GM12878 (cell line): ENCODE results near the gene SLC6A8. TPM values are rescaled to one million over a fixed set of nuclear protein-coding genes. Genes with fewer than 3 reads are reported as not detected.

ENCODE experiments used
- ATAC-seq: fragments of 200-7000 bp; cut with Tn5 transposase; 3 replicates; pipeline ENCODE4 v1.9.1; 2020; ENCODE audit warnings: mild to moderate bottlenecking, moderate library complexity
- BruUV-seq: library from RNA; stranded (reverse); fragments of 400-500 nt; replicated peaks from 2 replicates; lab custom pipeline; 2021; lab: Mats Ljungman, UMichigan
- CTCF ChIA-PET: fragments of 300-600 bp; sonication (Branson Sonifier 250); formaldehyde crosslinking; extraction: SDS; loops from one replicate; lab custom pipeline; 2021; ENCODE audit warnings: inconsistent platforms; lab: Yijun Ruan, JAX
- POLR2A ChIA-PET: fragments of 350-600 bp; formaldehyde crosslinking; extraction: SDS; loops from one replicate; lab custom pipeline; 2021; ENCODE audit warnings: inconsistent platforms; lab: Charles Lee
- RAD21 ChIA-PET: fragments of 300-600 bp; sonication (Branson Sonifier 250); formaldehyde crosslinking; loops from one replicate; lab custom pipeline; 2023; ENCODE audit warnings: antibody characterized with exemption; ENCODE audit not compliant: unreplicated experiment; lab: Charles Lee
- SMC1A ChIA-PET: fragments of 300-600 bp; sonication (Branson Sonifier 250); formaldehyde crosslinking; loops from one replicate; lab custom pipeline; 2023; ENCODE audit not compliant: unreplicated experiment, uncharacterized antibody; lab: Charles Lee
- DNase-seq: peaks from one replicate; pipeline ENCODE4 v3.0.0-alpha.2; 2011; ENCODE audit warnings: low read depth, low spot score
- FAIRE-seq: peaks from 3 replicates; lab custom pipeline; 2011; peaks lifted over from hg19 to GRCh38; lab: Jason Lieb, UNC
- H2AFZ ChIP-seq: 2 replicates; pipeline ENCODE4 v1.6.0; 2011; ENCODE audit warnings: low read depth, low read length, control low read depth; ENCODE audit not compliant: control insufficient read depth
- H3K27ac ChIP-seq: 2 replicates; pipeline ENCODE4 v1.5.1; 2011; ENCODE audit warnings: control low read depth; ENCODE audit not compliant: control insufficient read depth, insufficient read depth
- H3K27me3 ChIP-seq, 2 experiments: replicated peaks in 1 of 2; 2 replicates each; pipeline versions ENCODE4 v1.6.0 to v1.6.1; 2011; ENCODE audit warnings: low read length in 1 of 2; ENCODE audit not compliant: control insufficient read depth in 2 of 2, insufficient read depth in 2 of 2
- H3K36me3 ChIP-seq, 2 experiments: 2 replicates each; pipeline ENCODE4 v1.5.1; 2011; ENCODE audit warnings: low read length in 1 of 2; ENCODE audit not compliant: control insufficient read depth in 2 of 2, insufficient read depth in 2 of 2
- H3K4me1 ChIP-seq: 2 replicates; pipeline ENCODE4 v1.6.1; 2011; ENCODE audit warnings: mild to moderate bottlenecking, low read length, moderate library complexity, mixed read lengths; ENCODE audit not compliant: control insufficient read depth, insufficient read depth
- H3K4me2 ChIP-seq: 2 replicates; pipeline ENCODE4 v1.6.0; 2011; ENCODE audit warnings: control low read depth; ENCODE audit not compliant: control insufficient read depth, insufficient read depth
- H3K4me3 ChIP-seq: fragments of 200-600 bp; sonication (generic); 2 replicates; pipeline ENCODE4 v1.5.1; 2016
- H3K79me2 ChIP-seq: 2 replicates; pipeline ENCODE4 v1.6.0; 2011; ENCODE audit warnings: low read length; ENCODE audit not compliant: control insufficient read depth, insufficient read depth
- H3K9ac ChIP-seq: 2 replicates; pipeline ENCODE4 v1.8.0; 2011; ENCODE audit warnings: low read length, control low read depth, mixed read lengths; ENCODE audit not compliant: control insufficient read depth, insufficient read depth
- H3K9me3 ChIP-seq: replicated peaks from 3 replicates; pipeline ENCODE4 v1.5.1; 2011; ENCODE audit warnings: mild to moderate bottlenecking, low read length; ENCODE audit not compliant: control insufficient read depth, insufficient read depth
- H4K20me1 ChIP-seq: 2 replicates; pipeline ENCODE4 v1.6.0; 2011; ENCODE audit not compliant: control insufficient read depth, insufficient read depth
- CBX5 ChIP-seq: sonication (generic); IDR thresholded peaks from 2 replicates; pipeline ENCODE4 v1.6.1; 2016; ENCODE audit warnings: low read depth, moderate library complexity, mild to moderate bottlenecking, inconsistent platforms
- KDM1A ChIP-seq: fragments of 200-600 bp; sonication (generic); IDR thresholded peaks from 2 replicates; pipeline ENCODE4 v1.6.1; 2016; ENCODE audit warnings: borderline replicate concordance
- NFXL1 ChIP-seq: fragments of 450-650 bp; IDR thresholded peaks from 2 replicates; pipeline ENCODE4 v1.6.1; 2017; ENCODE audit warnings: antibody characterized with exemption, mild to moderate bottlenecking, borderline replicate concordance
- NR2F1 ChIP-seq: fragments of 450-650 bp; conservative IDR thresholded peaks from 2 replicates; pipeline ENCODE4 v1.6.1; 2017; ENCODE audit warnings: mild to moderate bottlenecking
- PAX5 ChIP-seq: IDR thresholded peaks from 2 replicates; pipeline ENCODE4 v1.6.1; 2011; ENCODE audit warnings: low read depth, low read length, borderline replicate concordance
- PML ChIP-seq: IDR thresholded peaks from 2 replicates; pipeline ENCODE4 v1.6.1; 2012; ENCODE audit warnings: low read length, inconsistent platforms
- RAD21 ChIP-seq: IDR thresholded peaks from 2 replicates; pipeline ENCODE4 v1.6.1; 2011; ENCODE audit warnings: mild to moderate bottlenecking, low read depth, low read length, moderate library complexity; ENCODE audit not compliant: insufficient read depth
- RCOR1 ChIP-seq: conservative IDR thresholded peaks from 2 replicates; pipeline ENCODE4 v1.6.1; 2012; ENCODE audit warnings: low read depth, low read length, improper control_type of control experiment
- RFX5 ChIP-seq: IDR thresholded peaks from 2 replicates; pipeline ENCODE4 v1.6.1; 2011; ENCODE audit warnings: low read depth, low read length, improper control_type of control experiment
- SUPT20H ChIP-seq: IDR thresholded peaks from 2 replicates; pipeline ENCODE4 v1.6.1; 2011; ENCODE audit warnings: low read depth, mild to moderate bottlenecking, low read length, moderate library complexity, borderline replicate concordance; ENCODE audit not compliant: control insufficient read depth
- TCF12 ChIP-seq: IDR thresholded peaks from 2 replicates; pipeline ENCODE4 v1.6.1; 2011; ENCODE audit warnings: low read depth, mild to moderate bottlenecking, low read length
- TCF7 ChIP-seq: IDR thresholded peaks from 2 replicates; pipeline ENCODE4 v1.6.1; 2014; ENCODE audit warnings: antibody characterized with exemption, borderline replicate concordance
- YBX1 ChIP-seq: fragments of 450-650 bp; IDR thresholded peaks from 2 replicates; pipeline ENCODE4 v1.6.1; 2016; ENCODE audit warnings: antibody characterized with exemption
- WGBS: methylation state at CpG from one replicate; pipeline ENCODE4 v1.1.6; 2016; ENCODE audit warnings: low lambda C conversion rate; ENCODE audit not compliant: insufficient replicate concordance, insufficient coverage; ENCODE audit errors: missing lambda C conversion rate; 5-methylcytosine and 5-hydroxymethylcytosine counted together
- in situ Hi-C: fragments of 300-500 bp; cut with MboI; formaldehyde crosslinking; loops from 9 replicates; pipeline ENCODE4 v1.14.3; 2018; ENCODE audit warnings: mixed read lengths
- intact Hi-C: fragments of 100-400 bp; cut with micrococcal nuclease; formaldehyde crosslinking; loops from one replicate; pipeline ENCODE4 v1.14.2; 2022; ENCODE audit not compliant: unreplicated experiment
- polyA plus RNA-seq, 11 experiments: library from polyadenylated mRNA; depleted of rRNA in 4 of 11; unstranded in 6 of 11; stranded (reverse) in 5 of 11; fragments of >200 nt; fragmentation: Nextera tagmentation in 4 of 11; fragmentation: Illumina TruSeq in 1 of 11; extraction: Ambion mirVana in 4 of 11; extraction: Trizol in 1 of 11; gene quantifications; 1 replicate in 1 of 11; 2 replicates in 10 of 11; pipeline versions ENCODE4 v1.2.1 to v1.2.3, GENCODE V29; 2011 to 2016; ENCODE audit warnings: inconsistent platforms in 2 of 11, missing spikeins in 2 of 11, low read depth in 1 of 11
- total RNA-seq, 4 experiments: library from RNA; depleted of rRNA in 3 of 4; stranded (reverse); fragments of >200 nt in 3 of 4; fragmentation: Illumina TruSeq in 1 of 4; extraction: Trizol in 1 of 4; gene quantifications; 2 replicates each; pipeline versions ENCODE4 v1.2.1 to v1.2.3, GENCODE V29; 2013 to 2021
- TF ChIP-seq, protein P1 (sequence below): IDR thresholded peaks from 2 replicates; pipeline ENCODE4 v1.6.1; 2012; ENCODE audit warnings: mild to moderate bottlenecking, low read depth, low read length
- TF ChIP-seq, protein P2 (sequence below): fragments of 450-650 bp; IDR thresholded peaks from 2 replicates; pipeline ENCODE4 v1.6.1; 2016; ENCODE audit warnings: mild to moderate bottlenecking

SLC6A8 gene
- total and polyA plus RNA-seq, 10 of the 15 experiments (the other 5 are each of a cell fraction or from before 2014, with no cell fraction given): 0.01 to 0.72 (median 0.17) TPM; not detected in 6

DNA sequence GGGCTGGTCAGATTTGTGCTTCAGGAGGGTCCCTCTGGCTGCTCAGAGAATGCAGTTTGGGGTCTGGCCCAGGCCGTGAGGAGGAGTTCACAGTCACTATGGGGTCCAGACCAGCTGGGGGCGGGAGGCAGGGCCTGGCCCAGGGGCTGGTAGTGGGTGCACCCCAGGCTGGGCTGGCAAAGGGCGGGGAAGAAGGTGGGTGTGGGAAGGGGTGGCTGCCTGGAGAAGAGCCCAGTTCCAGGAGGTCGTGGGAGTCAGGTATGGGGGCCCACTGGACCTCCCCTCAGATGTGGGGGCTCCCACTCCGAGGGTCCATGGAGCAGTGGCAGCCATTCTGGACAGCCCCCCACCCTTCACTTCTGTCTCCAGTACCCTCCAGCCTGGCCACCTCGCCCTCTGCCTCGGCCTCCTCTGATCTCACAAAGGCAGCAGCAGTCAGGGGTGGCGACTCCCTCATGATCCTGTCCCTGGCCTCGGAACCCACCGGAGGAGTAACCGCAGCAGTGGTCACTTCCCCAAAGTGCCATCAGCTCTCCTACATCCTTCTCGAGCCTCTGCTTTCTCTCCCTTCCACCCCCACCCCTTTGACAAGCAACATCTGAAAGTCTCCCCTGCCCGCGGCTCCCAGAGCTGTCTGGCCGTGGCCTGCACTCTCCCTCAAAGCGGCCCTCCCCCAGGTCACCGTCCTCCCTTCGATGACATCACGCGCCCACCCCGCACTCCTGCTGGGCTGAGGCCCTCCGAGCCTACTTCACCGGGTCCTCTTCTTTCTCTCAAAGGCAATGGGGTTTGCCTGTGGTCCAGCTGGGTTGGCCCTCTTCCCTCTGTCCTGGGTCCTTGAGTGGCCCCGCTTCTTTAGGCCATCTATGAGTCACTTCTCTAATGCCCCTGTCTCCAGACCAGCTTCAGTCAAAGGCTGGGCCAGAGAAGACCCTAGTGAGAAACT lies 1.7 kb upstream of the SLC6A8 start (continued):
- TF ChIP-seq, protein P1, sequence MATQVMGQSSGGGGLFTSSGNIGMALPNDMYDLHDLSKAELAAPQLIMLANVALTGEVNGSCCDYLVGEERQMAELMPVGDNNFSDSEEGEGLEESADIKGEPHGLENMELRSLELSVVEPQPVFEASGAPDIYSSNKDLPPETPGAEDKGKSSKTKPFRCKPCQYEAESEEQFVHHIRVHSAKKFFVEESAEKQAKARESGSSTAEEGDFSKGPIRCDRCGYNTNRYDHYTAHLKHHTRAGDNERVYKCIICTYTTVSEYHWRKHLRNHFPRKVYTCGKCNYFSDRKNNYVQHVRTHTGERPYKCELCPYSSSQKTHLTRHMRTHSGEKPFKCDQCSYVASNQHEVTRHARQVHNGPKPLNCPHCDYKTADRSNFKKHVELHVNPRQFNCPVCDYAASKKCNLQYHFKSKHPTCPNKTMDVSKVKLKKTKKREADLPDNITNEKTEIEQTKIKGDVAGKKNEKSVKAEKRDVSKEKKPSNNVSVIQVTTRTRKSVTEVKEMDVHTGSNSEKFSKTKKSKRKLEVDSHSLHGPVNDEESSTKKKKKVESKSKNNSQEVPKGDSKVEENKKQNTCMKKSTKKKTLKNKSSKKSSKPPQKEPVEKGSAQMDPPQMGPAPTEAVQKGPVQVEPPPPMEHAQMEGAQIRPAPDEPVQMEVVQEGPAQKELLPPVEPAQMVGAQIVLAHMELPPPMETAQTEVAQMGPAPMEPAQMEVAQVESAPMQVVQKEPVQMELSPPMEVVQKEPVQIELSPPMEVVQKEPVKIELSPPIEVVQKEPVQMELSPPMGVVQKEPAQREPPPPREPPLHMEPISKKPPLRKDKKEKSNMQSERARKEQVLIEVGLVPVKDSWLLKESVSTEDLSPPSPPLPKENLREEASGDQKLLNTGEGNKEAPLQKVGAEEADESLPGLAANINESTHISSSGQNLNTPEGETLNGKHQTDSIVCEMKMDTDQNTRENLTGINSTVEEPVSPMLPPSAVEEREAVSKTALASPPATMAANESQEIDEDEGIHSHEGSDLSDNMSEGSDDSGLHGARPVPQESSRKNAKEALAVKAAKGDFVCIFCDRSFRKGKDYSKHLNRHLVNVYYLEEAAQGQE: no peak
- TF ChIP-seq RFX5 (no peak), NFXL1 (no peak), CBX5 (no peak), KDM1A (no peak), TCF7 (no peak)
- TF ChIP-seq, all 136 proteins: peak for 0

- TF ChIP-seq TCF12 (no peak), SUPT20H (no peak), NR2F1 (no peak), YBX1 (no peak), PML (no peak), PAX5 (no peak), RCOR1 (no peak), RAD21 (no peak)
- TF ChIP-seq, protein P2, sequence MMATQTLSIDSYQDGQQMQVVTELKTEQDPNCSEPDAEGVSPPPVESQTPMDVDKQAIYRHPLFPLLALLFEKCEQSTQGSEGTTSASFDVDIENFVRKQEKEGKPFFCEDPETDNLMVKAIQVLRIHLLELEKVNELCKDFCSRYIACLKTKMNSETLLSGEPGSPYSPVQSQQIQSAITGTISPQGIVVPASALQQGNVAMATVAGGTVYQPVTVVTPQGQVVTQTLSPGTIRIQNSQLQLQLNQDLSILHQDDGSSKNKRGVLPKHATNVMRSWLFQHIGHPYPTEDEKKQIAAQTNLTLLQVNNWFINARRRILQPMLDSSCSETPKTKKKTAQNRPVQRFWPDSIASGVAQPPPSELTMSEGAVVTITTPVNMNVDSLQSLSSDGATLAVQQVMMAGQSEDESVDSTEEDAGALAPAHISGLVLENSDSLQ: no peak
- TF ChIP-seq, all 136 proteins: peak for 0
- 50% methylated on average over 9 of the region's 9 CpGs for WGBS
- Histone ChIP-seq H3K9ac (no peak overlapping the region), H3K4me3 (no peak overlapping the region), H3K79me2 (no peaks in the 10 kb centered on the region), H3K36me3 (no peaks in the 10 kb centered on the region), H3K27me3 (no peaks in the 10 kb centered on the region), H3K27ac (no peak overlapping the region), H2AFZ (no peak overlapping the region), H3K9me3 (no peaks in the 10 kb centered on the region; the same call in 2 of the 3 replicates), H3K4me1 (no peaks in the 10 kb centered on the region), H3K4me2 (no peak overlapping the region), H4K20me1 (no peaks in the 10 kb centered on the region)
- FAIRE-seq (no peak), ATAC-seq (no peak), DNase-seq (no peak)
- in situ Hi-C loops: no loop called here
- ChIA-PET RAD21 (interaction anchor here (1.0 to 1.5 kb wide), 4 partner anchors 37 to 239 kb away, joined by 3 to 4 read pairs (median 3); partner anchors contain the start of genes BCAP31, IDH3G and SSR4), SMC1A (no interaction called here), CTCF (interaction anchor here (1.4 to 1.6 kb wide), 2 partner anchors 35 to 77 kb away, joined by 3 read pairs; partner anchors contain the start of gene PLXNB3), POLR2A (no interaction called here)
- no TSS peak for BruUV-seq
- intact Hi-C loops: no loop called here
These were observed 1.0 kb upstream of the SLC6A8 start for GRCh38 chrX:153686711-153687110.
